Endothelial cell (in vitro differentiated cells): Measurements from ENCODE around the gene CRACDL. TPM values are rescaled to one million over a fixed set of nuclear protein-coding genes. Genes with fewer than 3 reads are reported as not detected.

ENCODE experiments used
- DNase-seq: peaks from one replicate; pipeline ENCODE4 v3.0.0; 2021; ENCODE audit warnings: low spot score
- H3K27ac Mint-ChIP-seq: one replicate; pipeline ENCODE4 v1.8.0; 2021; ENCODE audit warnings: mixed read lengths, inconsistent platforms; ENCODE audit not compliant: unreplicated experiment
- H3K27me3 Mint-ChIP-seq: one replicate; pipeline ENCODE4 v1.8.0; 2021; ENCODE audit warnings: mild to moderate bottlenecking, moderate library complexity, mixed read lengths, inconsistent platforms; ENCODE audit not compliant: unreplicated experiment
- H3K36me3 Mint-ChIP-seq: one replicate; pipeline ENCODE4 v1.8.0; 2021; ENCODE audit warnings: mild to moderate bottlenecking, low read depth, mixed read lengths, inconsistent platforms; ENCODE audit not compliant: unreplicated experiment
- H3K4me1 Mint-ChIP-seq: one replicate; pipeline ENCODE4 v1.8.0; 2021; ENCODE audit warnings: mild to moderate bottlenecking, mixed read lengths, inconsistent platforms; ENCODE audit not compliant: unreplicated experiment
- H3K4me3 Mint-ChIP-seq: one replicate; pipeline ENCODE4 v1.8.0; 2021; ENCODE audit warnings: mild to moderate bottlenecking, mixed read lengths, inconsistent platforms; ENCODE audit not compliant: unreplicated experiment
- H3K9me3 Mint-ChIP-seq: one replicate; pipeline ENCODE4 v1.8.0; 2021; ENCODE audit warnings: mixed read lengths, inconsistent platforms; ENCODE audit not compliant: unreplicated experiment
- total RNA-seq: library from RNA; stranded (reverse); fragmentation: NEBNext Ultra II Directional; extraction: Animal tissue kit (Norgen Biotek cat#: 25700); gene quantifications from one replicate; pipeline ENCODE4 v1.2.1, GENCODE V29; 2021; ENCODE audit not compliant: unreplicated experiment
- TF ChIP-seq, protein P1 (sequence below): fragments of 200-600 bp; sonication (generic); IDR thresholded peaks from one replicate; pipeline ENCODE4 v1.5.0; 2021; ENCODE audit warnings: antibody characterized with exemption; ENCODE audit not compliant: unreplicated experiment

CRACDL gene
- total RNA-seq, 1 donor from 2014 or later: 3.3 TPM

DNA sequence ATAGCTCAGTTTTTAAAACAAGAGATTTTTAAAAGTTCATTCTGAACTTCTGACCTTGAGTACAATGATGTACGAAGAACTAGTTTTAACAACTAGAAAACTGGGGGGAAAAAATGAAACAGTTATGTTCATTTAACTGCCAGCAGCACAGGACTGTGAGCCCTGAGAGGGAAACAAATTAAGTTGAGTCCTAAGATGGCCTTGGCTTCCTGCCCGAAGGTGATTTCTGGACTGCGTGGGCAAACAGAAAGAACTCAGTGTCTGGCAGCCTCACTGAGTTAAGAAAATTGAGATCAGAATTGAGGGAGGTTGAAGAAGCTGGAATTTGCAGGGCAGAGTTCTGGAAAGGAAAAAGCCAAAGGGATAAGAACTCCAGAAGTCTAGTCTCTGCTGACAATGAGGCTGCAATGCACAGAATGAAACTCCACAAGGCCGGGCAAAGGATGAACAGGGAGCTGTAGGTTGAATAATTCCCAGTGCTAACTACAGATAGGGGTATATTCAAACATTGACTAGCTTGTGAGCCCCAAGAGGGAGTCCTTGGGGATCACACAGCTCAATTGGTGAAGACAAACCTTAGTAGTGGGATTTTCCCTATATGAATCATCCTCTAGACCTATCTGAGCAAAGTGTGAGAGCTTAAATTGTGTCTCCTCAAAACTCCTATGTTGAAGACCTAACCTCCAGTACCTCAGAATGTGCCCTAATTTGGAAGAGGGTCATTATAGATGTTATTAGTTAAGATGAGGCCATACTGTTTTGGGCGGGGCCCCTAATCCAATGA is 13.1 kb upstream of the CRACDL start:
- Mint-ChIP-seq H3K4me3 (no peak overlapping the region), H3K27me3 (no peaks in the 10 kb centered on the region), H3K9me3 (no peaks in the 10 kb centered on the region), H3K4me1 (no peaks in the 10 kb centered on the region), H3K27ac (no peak overlapping the region), H3K36me3 (no peaks in the 10 kb centered on the region)
- TF ChIP-seq, protein P1, sequence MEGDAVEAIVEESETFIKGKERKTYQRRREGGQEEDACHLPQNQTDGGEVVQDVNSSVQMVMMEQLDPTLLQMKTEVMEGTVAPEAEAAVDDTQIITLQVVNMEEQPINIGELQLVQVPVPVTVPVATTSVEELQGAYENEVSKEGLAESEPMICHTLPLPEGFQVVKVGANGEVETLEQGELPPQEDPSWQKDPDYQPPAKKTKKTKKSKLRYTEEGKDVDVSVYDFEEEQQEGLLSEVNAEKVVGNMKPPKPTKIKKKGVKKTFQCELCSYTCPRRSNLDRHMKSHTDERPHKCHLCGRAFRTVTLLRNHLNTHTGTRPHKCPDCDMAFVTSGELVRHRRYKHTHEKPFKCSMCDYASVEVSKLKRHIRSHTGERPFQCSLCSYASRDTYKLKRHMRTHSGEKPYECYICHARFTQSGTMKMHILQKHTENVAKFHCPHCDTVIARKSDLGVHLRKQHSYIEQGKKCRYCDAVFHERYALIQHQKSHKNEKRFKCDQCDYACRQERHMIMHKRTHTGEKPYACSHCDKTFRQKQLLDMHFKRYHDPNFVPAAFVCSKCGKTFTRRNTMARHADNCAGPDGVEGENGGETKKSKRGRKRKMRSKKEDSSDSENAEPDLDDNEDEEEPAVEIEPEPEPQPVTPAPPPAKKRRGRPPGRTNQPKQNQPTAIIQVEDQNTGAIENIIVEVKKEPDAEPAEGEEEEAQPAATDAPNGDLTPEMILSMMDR: no peak
- DNase-seq: no peak

DNA sequence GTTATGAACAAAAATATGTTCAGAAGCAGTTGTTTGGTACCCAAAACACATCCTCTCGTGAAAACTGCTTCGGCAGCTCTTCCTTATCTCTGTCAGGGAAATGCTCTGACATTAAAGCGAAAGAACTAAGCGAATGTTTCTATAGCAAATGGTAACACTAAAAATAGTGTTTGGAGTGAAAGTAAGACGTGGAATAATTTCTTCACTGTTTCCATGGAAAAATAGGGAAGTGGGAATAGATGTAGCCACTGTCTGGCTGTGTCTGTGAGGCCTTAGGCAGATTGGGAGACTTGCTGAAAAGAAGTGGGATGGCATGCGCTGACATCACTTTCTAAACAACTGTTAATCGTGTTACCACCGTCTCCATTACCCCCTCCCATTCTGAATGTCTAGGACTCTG is 11.5 kb upstream of the CRACDL start:
- Mint-ChIP-seq H3K4me1 (no peaks in the 10 kb centered on the region), H3K27ac (no peak overlapping the region), H3K27me3 (no peaks in the 10 kb centered on the region), H3K4me3 (no peak overlapping the region), H3K36me3 (no peaks in the 10 kb centered on the region), H3K9me3 (no peaks in the 10 kb centered on the region)
- TF ChIP-seq, protein P1: no peak
- DNase-seq: no peak

DNA sequence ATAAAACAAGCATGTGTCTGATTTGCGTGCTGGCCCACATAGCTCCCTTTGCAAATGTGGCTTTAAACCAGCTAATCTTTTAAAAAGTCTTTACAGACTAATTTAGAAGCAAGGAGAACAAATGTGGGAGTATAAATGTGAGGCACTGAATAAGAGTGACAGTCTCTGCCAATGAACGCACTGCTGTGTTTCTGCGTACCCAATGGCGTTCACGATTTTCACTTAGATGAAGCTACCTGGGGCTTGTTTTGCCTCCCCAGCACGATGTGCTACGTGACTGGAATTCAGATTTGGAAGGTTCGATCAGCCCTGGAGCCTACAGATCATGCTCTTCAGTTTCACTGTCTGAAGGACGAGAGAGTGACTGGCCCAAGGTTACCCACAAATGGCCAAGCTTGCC is 10.8 kb upstream of the CRACDL start:
- Mint-ChIP-seq H3K9me3 (no peaks in the 10 kb centered on the region), H3K27ac (no peak overlapping the region), H3K27me3 (no peaks in the 10 kb centered on the region), H3K4me3 (no peak overlapping the region), H3K4me1 (no peaks in the 10 kb centered on the region), H3K36me3 (no peaks in the 10 kb centered on the region)
- DNase-seq: no peak
- TF ChIP-seq, protein P1: no peak

DNA sequence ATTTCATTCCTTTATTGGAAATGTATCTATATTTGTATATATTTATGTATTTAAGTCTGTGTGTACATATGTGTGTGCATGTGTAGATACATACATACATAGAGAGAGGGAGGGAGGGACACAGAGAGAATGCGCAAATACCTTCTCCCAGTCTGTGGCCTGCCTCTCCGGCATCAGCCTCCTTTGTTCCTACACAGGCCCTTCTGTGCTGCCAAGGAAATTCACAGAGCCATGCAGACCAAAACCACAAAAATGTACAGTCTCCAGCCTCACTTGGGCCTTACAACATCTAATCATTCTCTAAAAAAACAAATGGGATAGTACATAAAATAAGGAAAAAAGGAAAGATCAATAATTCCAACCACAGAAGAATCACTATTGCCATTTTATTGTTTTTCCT is 8.8 kb upstream of the CRACDL start:
- H3K36me3 Mint-ChIP-seq: no peaks in the 10 kb centered on the region
- DNase-seq: no peak
- no peaks in the 10 kb centered on the region for H3K27me3 Mint-ChIP-seq
- no peaks in the 10 kb centered on the region for H3K9me3 Mint-ChIP-seq
- no peaks in the 10 kb centered on the region for H3K4me1 Mint-ChIP-seq
- H3K4me3 Mint-ChIP-seq: no peak overlapping the region
- no peak overlapping the region for H3K27ac Mint-ChIP-seq
- TF ChIP-seq, protein P1: no peak

DNA sequence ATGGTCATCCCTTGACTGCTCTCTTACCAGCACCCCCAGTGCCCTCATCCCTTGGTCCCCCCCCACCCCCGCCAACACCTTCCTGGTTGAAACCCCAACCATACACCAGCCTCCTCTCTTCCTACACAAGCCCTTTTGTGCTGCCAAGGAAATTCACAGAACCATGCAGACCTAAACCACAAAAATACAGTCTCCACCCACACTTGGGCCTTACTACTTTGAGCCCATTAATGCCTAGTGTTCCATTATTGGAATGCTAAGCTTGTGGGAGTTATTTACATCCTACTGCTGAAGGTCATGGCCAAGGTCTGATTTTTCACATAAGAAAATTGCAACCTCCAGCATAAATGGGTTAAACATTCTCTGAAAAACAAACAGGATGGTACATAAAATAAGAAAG is 4.1 kb upstream of the CRACDL start:
- peaks cover 10% of the 10 kb centered on the region for H3K27me3 Mint-ChIP-seq
- H3K4me3 Mint-ChIP-seq: no peak overlapping the region
- H3K36me3 Mint-ChIP-seq: peaks cover 5% of the 10 kb centered on the region
- TF ChIP-seq, protein P1: no peak
- no peaks in the 10 kb centered on the region for H3K9me3 Mint-ChIP-seq
- H3K27ac Mint-ChIP-seq: no peak overlapping the region
- DNase-seq: no peak
- peaks cover 5% of the 10 kb centered on the region for H3K4me1 Mint-ChIP-seq
